Stomach (tissue), 4 donors: ENCODE measurements around the gene NTRK3.

ENCODE experiments used
- CTCF ChIP-seq, 7 experiments: fragments of 450-650 bp in 4 of 7; fragments of 200-600 bp in 3 of 7; sonication (generic) in 3 of 7; IDR thresholded peaks; one replicate each; pipeline ENCODE4 v1.5.1; 2016 to 2019; ENCODE audit warnings: antibody characterized with exemption in 7 of 7, control low read depth in 2 of 7, mild to moderate bottlenecking in 1 of 7
- POLR2A ChIP-seq, 4 donors: fragments of 450-650 bp; IDR thresholded peaks; one replicate each; pipeline ENCODE4 v1.6.1; 2016; ENCODE audit warnings: antibody characterized with exemption in 4 of 4, control low read depth in 2 of 4, mild to moderate bottlenecking in 1 of 4, moderate library complexity in 1 of 4

GRCh38 chr15:88241461-88241860 is 15.1 kb downstream of the NTRK3 start:
- no peak for TF ChIP-seq CTCF (IDR thresholded peaks at IDR 0.05)
- no peak for TF ChIP-seq POLR2A (IDR thresholded peaks at IDR 0.05)
